LoVo (cell line): ENCODE results near the gene SCAI.
"Not testable (repeated sequence)": the region's sequence is repeated elsewhere in the genome, so short reads cannot be mapped to it uniquely, and the experiment has no call there.

ENCODE experiments used
- DNase-seq: peaks from one replicate; pipeline ENCODE4 v3.0.0-alpha.2; 2016; ENCODE audit warnings: low spot score

The SCAI gene

DNA sequence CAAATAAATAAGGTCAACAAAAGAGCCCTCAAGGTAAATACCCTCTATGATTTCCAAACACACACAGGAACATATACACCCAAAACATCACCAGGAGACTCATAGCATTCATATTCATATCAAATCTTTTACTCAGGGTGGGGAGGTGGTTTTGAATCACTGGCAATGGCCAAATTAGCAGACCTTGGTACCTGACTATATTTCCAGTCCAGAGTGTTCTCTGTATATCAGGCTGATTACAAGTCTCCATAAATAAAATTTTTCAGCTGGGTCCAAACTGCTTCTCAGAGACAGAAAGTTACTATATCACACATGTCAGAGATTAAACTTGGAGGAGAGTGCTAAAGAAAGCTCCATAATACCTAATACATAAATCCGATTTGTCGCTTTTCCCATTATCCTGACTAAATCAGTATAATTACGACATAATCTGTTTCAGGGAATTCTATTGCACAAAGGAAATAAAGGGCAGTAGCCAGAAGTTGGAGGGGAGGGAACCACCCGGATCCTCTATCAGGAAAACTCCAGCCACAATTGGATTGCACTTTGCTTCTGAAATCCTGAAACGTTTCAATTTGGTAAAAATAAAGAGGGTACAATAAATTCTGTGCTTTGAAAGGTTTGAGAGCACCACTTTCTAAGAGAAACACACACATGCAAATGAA lies 195.5 kb downstream of the SCAI start:
- no peak for DNase-seq

GRCh38 chr9:124946167-124946566 lies 197.2 kb downstream of the SCAI start:
- no peak for DNase-seq

GRCh38 chr9:124941679-124942561 lies 201.4 kb downstream of the SCAI start:
- DNase-seq: peak; percentile 11

DNA sequence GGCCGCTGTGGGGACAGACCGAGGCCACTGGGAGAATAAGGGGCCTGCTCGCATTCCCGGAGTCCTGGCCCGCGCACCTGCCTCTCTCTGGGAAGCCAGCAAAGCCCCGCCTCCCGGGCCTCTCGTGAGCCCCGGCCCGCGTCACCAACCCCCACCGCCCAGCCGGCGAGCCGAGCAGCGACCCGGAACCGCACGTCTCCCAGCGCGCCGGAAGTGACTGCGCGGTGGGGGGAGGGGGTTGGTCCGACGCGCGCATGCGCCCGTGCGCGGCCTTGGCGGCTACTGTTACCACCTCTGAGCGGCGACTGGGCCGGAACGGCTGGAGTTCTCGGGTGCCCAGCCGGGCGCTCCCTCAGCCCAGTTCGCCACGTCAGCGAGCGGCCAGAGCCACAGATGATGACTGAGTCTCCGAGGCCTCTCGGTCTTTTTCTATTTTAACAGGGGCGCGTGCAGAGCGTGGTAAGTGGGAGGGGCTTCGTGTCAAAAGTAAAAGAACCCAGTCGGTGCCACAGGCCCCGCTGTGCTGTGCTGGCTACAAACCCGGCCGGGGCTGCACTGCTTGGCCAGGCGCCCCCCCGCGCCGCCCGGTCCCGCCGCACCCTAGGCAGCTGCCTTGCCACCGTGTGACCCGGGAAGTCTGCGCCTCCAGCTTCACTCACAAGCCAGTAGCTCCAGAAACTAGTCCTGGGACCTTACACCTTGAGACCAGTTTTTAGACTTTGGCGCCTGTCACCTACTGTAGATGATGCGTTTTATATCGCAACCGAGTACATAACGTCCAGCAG lies 202.2 kb downstream of the SCAI start, which contains the start of gene GOLGA1:
GOLGA1 (minus strand) TSS at position 190 of the 785 bp plus-strand sequence. CDS start 2,372 bp downstream, outside the sequence.
- DNase-seq: peak; percentile 94

DNA sequence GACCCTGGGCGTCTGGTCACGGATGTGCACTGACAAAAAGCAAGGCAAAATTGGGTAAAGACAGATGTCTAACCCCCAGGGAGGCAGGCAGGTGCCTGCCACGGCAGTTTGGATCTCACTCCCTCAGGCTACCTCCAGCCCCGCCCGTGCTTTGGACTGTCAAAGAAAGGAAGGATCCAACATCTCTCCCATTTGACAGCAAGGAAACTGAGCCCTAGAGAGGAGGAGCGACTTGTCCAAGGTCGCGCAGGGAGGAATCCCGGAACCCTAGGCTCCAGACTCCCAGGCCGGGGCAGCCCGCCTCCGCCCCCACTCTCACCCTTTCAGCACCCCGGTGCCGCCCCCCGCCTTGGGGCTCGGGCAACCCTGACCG lies 202.8 kb downstream of the SCAI start:
- DNase-seq: no peak

DNA sequence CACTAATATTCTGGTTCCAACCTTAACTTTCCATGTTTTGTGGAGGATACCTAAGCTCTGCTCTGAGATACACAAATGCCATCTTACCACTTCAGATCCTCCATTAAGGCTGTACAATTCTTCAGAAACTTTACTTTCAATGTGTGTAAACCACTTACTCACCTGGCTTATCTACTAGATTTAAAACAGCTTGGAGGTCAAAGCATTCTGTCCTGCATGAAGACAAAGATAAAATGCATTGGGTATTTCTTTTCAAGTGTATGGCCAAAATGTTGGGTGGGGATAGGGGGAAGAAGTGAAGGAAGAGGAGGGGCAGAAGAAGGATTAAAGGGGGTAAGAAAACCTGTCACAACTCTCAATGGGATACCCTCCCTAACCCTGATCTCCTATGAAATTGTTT lies 203.4 kb downstream of the SCAI start:
- DNase-seq: no peak

- no peak for DNase-seq
Measured at GRCh38 chr9:124934290-124934689, 209.0 kb downstream of the SCAI start.

DNA sequence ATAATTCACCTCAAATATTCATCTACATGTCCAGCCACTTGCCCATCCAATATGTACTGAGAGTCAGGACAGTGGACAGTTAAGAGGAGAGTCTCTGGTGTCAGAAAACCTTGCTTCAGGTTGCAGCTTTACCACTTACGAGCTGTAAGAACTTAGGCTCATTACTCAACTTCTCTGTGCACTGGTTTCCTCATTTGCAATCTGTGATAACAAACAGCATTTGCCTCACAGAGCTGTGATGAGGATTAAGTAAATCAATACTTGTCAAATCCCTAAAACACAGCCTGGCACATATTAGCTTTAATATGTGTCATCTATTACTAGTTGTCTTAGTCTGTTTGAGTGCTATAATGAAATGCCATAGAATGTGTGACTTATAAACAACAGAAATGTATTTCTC lies 211.0 kb downstream of the SCAI start:
- no peak for DNase-seq

GRCh38 chr9:124929464-124929863 lies 213.9 kb downstream of the SCAI start:
- no peak for DNase-seq

DNA sequence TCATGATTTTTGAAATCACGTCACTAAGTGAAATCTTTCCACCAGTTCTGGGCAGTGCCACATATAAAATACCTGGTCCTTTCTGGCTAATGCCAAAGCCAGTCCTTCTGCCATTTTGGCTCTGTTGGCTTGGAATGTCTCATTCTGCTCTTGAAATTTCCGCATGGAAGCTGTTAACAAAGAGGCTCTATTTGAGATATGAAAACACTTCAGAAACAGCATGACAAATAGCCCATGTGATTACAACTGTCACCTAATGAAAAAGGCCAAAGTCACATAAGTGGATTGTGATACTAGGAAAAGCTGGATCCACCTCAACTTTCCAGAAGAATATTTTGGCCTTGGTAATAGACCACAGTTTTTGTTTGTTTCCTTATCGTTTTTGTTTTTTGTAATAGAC lies 215.2 kb downstream of the SCAI start:
- no peak for DNase-seq

DNA sequence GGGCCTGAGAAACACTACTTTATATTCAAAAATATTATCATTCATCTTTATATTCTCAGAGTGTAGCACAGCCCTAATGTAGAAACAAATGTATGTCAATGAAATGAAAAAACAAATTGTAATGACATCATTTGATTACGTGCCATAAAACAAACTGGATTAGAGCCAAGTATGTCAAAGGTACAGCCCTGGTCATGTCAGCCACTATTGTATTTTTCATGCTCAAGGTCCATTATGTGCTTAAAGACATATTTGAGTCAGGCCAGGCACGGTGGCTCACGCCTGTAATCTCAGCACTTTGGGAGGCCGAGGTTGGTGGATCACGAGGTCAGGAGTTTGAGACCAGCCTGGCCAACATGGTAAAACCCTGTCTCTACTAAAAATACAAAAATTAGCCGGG lies 222.9 kb downstream of the SCAI start:
- DNase-seq: not testable (repeated sequence)

DNA sequence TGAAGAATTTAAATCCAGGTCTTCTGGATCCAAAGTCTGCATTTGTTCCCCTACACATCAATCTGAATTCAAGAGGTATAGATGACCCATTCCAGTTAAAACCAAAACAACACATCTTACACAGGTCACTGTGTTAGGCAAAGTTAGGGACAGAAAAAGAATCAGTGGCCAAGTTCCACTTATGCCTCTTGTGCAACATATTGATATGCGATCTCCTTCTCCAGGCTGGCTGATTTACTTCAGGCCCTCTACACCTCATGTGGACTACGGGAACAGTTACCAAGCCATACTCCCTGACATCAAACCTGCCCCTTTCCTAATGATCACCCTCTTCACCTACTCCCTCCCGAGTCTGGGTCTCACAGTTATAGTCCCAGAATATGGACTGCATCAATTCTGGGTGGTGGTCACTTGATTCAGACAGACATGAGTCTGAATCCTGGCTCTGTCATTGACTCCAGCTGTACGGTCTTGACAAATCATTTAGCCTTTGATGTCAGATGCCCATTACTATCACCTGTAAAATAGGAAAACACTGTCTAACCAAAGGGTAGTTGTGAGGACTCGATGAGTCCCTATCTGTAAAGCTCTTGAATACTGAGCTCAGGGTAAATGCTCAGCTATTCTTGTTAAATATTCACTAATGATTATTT lies 228.4 kb downstream of the SCAI start:
- no peak for DNase-seq

DNA sequence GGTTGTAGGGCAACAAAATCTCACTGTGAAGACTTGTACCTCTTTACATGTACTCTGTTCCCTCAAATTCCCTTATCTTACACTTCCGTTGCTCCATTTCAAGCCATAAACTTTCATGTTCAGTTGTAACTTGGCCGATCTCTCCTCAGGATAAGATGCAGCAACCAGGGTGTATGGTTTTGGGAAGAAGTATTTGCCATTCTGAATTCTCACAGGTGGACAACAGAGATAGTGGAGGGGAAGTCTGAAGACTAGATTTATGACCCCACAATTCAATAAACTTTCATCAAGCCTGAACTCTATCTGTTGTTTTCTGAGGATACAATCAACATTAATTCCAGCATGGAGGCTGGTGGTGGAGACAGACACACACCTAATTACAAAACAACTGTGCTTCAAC lies 229.9 kb downstream of the SCAI start:
- DNase-seq: no peak

DNA sequence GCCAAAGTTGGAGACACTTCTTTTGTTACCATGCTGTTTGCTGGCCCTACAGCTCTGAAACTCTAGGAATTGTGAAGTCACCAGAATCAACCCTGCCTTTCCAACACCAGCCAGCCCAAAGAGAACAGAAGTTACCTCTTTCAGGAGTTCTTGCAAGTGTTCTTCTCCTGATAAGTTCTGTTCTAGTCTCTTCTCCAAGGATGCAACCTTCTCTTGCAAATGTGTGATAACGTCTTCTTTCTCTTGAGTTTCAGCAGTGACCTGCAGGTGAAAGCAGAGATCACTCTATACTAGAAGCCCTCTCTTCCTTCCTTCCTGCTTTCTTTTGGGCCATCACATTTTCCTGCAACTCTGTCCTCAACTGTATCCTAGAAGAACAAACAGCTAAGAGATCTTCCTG lies 231.6 kb downstream of the SCAI start:
- no peak for DNase-seq

DNA sequence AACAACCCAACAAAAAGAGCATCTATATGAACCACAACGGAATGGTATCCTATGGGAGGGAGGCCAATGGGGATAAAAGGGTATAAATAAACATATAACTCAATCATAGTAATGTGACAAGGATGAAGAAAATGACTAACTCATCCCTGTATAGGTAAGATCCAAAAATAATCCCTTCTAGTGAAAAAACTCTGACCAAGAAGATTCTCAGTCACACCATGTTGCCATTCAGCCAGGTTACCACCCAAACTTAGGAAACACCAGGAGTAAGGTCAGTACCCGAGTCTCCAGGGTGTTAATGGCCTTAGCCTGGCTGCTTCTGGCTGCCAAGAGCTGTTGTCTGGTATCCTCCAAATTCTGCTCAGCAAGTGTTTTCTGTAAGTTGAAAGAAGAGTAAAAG lies 235.2 kb downstream of the SCAI start:
- DNase-seq: no peak

DNA sequence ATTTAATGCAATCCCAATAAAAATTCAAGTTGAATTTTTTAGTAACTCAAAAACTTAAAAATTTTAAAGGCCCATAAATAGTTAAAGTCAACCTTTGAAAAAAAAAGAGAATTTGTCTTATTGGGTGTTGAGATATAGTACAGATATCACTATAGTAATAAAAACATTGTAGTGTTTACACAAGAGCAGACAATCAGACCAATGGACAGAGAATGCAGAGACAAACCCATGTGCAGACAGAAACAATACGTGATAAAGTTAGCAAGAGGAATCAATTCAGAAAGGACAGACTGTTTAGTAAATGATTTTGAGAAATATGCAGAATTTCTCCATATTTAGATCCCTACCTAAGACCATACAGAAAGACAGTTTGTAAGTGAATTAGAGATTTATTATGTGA lies 236.4 kb downstream of the SCAI start:
- DNase-seq: no peak

GRCh38 chr9:124899845-124900244 lies 243.5 kb downstream of the SCAI start:
- no peak for DNase-seq

DNA sequence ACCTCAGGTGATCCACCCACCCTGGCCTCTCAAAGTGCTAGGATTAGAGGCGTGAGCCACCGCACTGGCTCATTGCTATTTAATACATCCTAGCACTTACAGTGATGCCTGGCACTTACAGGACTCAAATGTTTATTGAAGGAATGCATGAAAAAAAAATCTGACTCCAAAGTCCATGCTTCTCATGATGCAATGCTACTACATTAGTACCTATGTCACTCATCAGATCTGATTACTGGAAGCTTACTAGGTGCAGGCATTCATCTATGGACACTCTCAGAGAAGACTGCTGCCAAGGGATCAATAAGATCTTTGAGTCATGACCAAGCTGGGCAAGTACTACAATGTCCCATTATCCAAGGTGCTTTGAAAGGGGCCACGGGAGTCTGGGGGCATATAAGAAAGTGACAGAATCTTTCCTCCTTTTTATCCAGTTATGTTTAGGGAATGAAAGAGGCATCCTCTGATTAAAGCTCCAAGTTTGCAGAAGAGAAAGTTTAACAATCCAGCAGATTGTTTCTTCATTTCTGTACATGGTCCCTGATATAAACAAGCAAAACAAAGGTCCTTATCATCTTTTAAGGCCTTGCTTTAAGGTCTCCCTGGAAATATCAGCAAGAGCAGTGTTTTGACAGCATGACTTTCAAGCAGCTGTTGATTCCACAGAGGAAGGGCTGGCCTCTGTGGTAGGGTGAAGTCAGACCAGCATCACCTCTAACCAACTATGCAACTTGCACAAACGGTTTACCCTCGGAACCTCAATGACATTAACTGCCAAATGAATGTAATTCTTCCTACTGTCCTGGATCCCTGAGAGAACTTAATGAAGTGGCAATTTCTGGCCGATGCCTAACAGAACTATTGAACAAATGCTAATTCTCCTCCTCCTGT lies 245.5 kb downstream of the SCAI start:
- DNase-seq: no peak

GRCh38 chr9:124894741-124895170 lies 248.6 kb downstream of the SCAI start:
- DNase-seq: no peak

GRCh38 chr9:124894035-124894740 lies 249.1 kb downstream of the SCAI start:
- DNase-seq: no peak
